DMS53 treated with DMSO at 0.1 percent for 48 hours (cell line): ENCODE results near the gene TMEM213.

Experiments used
- DNase-seq: peaks from one replicate; lab custom pipeline; 2025; ENCODE audit not compliant: unreplicated experiment; lab: John Stamatoyannopoulos, UW

TMEM213 gene

GRCh38 chr7:138797715-138798320, at the start of gene TMEM213, which contains the start of gene ATP6V0A4:
Gene TMEM213, plus strand, starts transcription at chr7:138797994. Its CDS starts 111 bp downstream, at chr7:138798105.
Gene ATP6V0A4, minus strand, starts transcription at chr7:138798196. Its CDS starts 26,949 bp downstream, at chr7:138771247.
- DNase-seq, result peak; percentile 35

GRCh38 chr7:138748666-138749065, 49.1 kb upstream of the TMEM213 start:
- DNase-seq, result no peak

- DNase-seq, result no peak
Observed at GRCh38 chr7:138749960-138750359, 47.8 kb upstream of the TMEM213 start.

- DNase-seq, result no peak
Observed at GRCh38 chr7:138750473-138750872, 47.3 kb upstream of the TMEM213 start.

- no peak for DNase-seq
Observed at GRCh38 chr7:138750901-138751464, 46.8 kb upstream of the TMEM213 start.

GRCh38 chr7:138752518-138753149, 45.2 kb upstream of the TMEM213 start:
- DNase-seq, result peak; percentile 100

GRCh38 chr7:138753150-138753518, 44.7 kb upstream of the TMEM213 start:
- DNase-seq, result peak; percentile 88

- no peak for DNase-seq
Observed at GRCh38 chr7:138753610-138754009, 44.2 kb upstream of the TMEM213 start.

GRCh38 chr7:138755331-138755747, 42.5 kb upstream of the TMEM213 start:
- no peak for DNase-seq

GRCh38 chr7:138755842-138756590, 41.8 kb upstream of the TMEM213 start:
- DNase-seq, result no peak

GRCh38 chr7:138756591-138757242, 41.1 kb upstream of the TMEM213 start:
- no peak for DNase-seq

- no peak for DNase-seq
Observed at GRCh38 chr7:138768241-138768640, 29.6 kb upstream of the TMEM213 start.

- no peak for DNase-seq
Observed at GRCh38 chr7:138770904-138771303, 26.9 kb upstream of the TMEM213 start.

- DNase-seq, result no peak
Observed at GRCh38 chr7:138773176-138773575, 24.6 kb upstream of the TMEM213 start.

- DNase-seq, result peak; percentile 87
Observed at GRCh38 chr7:138773817-138774216, 24.0 kb upstream of the TMEM213 start.

- peak; percentile 98 for DNase-seq
Observed at GRCh38 chr7:138776166-138776833, 21.5 kb upstream of the TMEM213 start.

- DNase-seq, result no peak
Observed at GRCh38 chr7:138781004-138781403, 16.8 kb upstream of the TMEM213 start.

- DNase-seq, result no peak
Observed at GRCh38 chr7:138784692-138785091, 13.1 kb upstream of the TMEM213 start.

GRCh38 chr7:138785587-138786437, 12.0 kb upstream of the TMEM213 start:
- DNase-seq, result no peak
